Left renal pelvis (tissue), 4 donors: Measurements from ENCODE around the gene SLK. TPM values are rescaled to one million over a fixed set of nuclear protein-coding genes. Genes with fewer than 3 reads are reported as not detected.

Experiments used
- polyA plus RNA-seq, 4 donors: library from polyadenylated mRNA; unstranded; fragments of 120-200 nt; gene quantifications; one replicate each; pipeline ENCODE4 v1.2.1, GENCODE V29; 2013; ENCODE audit not compliant: insufficient read length in 4 of 4

SLK gene
- polyA plus RNA-seq, 4 donors: 45.1 to 73.9 (median 62.5) TPM

Other genes starting within 250 kb of the SLK start
- gene SH3PXD2A, start 111.6 kb upstream of the SLK start, polyA plus RNA-seq: 100 to 1,000 TPM in 1 of 4 donors, 10 to 100 TPM in 3; 29.1 to 105 (median 31.7) TPM
- gene STN1, start 49.0 kb upstream of the SLK start, polyA plus RNA-seq: 10 to 100 TPM; 15.1 to 27.3 (median 25.6) TPM
- under 1 TPM; 0.49 to 0.65 (median 0.57) TPM for gene COL17A1, start 118.7 kb downstream of the SLK start, polyA plus RNA-seq
- gene SFR1, start 155.0 kb downstream of the SLK start, polyA plus RNA-seq: 10 to 100 TPM in 3 of 4 donors, 1 to 10 TPM in 1; 8.4 to 11.8 (median 11.2) TPM